H1 (cell line): ENCODE results near the gene SUPT20HL1. TPM values are rescaled to one million over a fixed set of nuclear protein-coding genes. Genes with fewer than 3 reads are reported as not detected.

Experiments
- CTCF ChIA-PET: fragments of 300-600 bp; sonication (Branson Sonifier 250); formaldehyde crosslinking; loops from one replicate; lab custom pipeline; 2021; ENCODE audit not compliant: partially characterized antibody; lab: Charles Lee
- POLR2A ChIA-PET: fragments of 300-600 bp; sonication (Branson Sonifier 250); formaldehyde crosslinking; loops from one replicate; lab custom pipeline; 2021; ENCODE audit warnings: inconsistent platforms; ENCODE audit not compliant: partially characterized antibody; lab: Charles Lee
- DNase-seq, 2 experiments: peaks; one replicate each; pipeline versions ENCODE4 v3.0.0 to v3.0.0-alpha.2; 2010 to 2022; ENCODE audit warnings: low spot score in 2 of 2, low read depth in 1 of 2, mixed read lengths in 1 of 2
- FAIRE-seq: peaks from 2 replicates; lab custom pipeline; 2011; peaks lifted over from hg19 to GRCh38; lab: Jason Lieb, UNC
- H2AFZ ChIP-seq: 2 replicates; pipeline ENCODE4 v1.8.1; 2012; ENCODE audit warnings: low read length, inconsistent platforms
- H2AK5ac ChIP-seq: 2 replicates; pipeline ENCODE4 v1.6.1; 2013; ENCODE audit warnings: low read depth, low read length
- H2BK120ac ChIP-seq: replicated peaks from 2 replicates; pipeline ENCODE3; 2013; ENCODE audit warnings: low read depth, low read length, inconsistent platforms
- H2BK12ac ChIP-seq: 2 replicates; pipeline ENCODE4 v1.6.1; 2013; ENCODE audit warnings: low read depth, low read length
- H2BK15ac ChIP-seq: 2 replicates; pipeline ENCODE4 v1.6.1; 2013; ENCODE audit warnings: low read length
- H2BK20ac ChIP-seq: 2 replicates; pipeline ENCODE4 v1.6.1; 2013; ENCODE audit warnings: low read length
- H2BK5ac ChIP-seq: 2 replicates; pipeline ENCODE4 v1.6.1; 2013; ENCODE audit warnings: low read depth, low read length
- H3K14ac ChIP-seq: 2 replicates; pipeline ENCODE4 v1.6.1; 2013; ENCODE audit warnings: inconsistent platforms; ENCODE audit not compliant: insufficient read length
- H3K18ac ChIP-seq: 2 replicates; pipeline ENCODE4 v1.6.1; 2013; ENCODE audit warnings: low read length; ENCODE audit errors: extremely low read depth
- H3K23ac ChIP-seq: 2 replicates; pipeline ENCODE4 v1.6.1; 2013; ENCODE audit warnings: inconsistent platforms; ENCODE audit not compliant: insufficient read length
- H3K23me2 ChIP-seq: 2 replicates; pipeline ENCODE4 v1.6.1; 2013; ENCODE audit warnings: low read depth, low read length
- H3K27ac ChIP-seq: 2 replicates; pipeline ENCODE4 v1.6.1; 2011; ENCODE audit warnings: low read depth, low read length, inconsistent platforms
- H3K27me3 ChIP-seq, 4 experiments: replicated peaks in 1 of 4; 1 replicate in 1 of 4; 2 replicates in 3 of 4; pipeline versions ENCODE4 v1.6.1 to v1.8.1; 2011 to 2013; ENCODE audit warnings: low read length in 3 of 4, mild to moderate bottlenecking in 3 of 4, inconsistent platforms in 2 of 4, mixed read lengths in 2 of 4, moderate library complexity in 1 of 4; ENCODE audit not compliant: control insufficient read depth in 3 of 4, insufficient read depth in 3 of 4; ENCODE audit errors: extremely low read depth in 1 of 4
- H3K36me3 ChIP-seq, 4 experiments: 2 replicates each; pipeline versions ENCODE4 v1.6.1 to v1.8.1; 2011 to 2013; ENCODE audit warnings: mild to moderate bottlenecking in 4 of 4, low read length in 3 of 4, moderate library complexity in 2 of 4, control low read depth in 1 of 4, inconsistent platforms in 1 of 4; ENCODE audit not compliant: insufficient read depth in 4 of 4, control insufficient read depth in 2 of 4
- H3K4ac ChIP-seq: replicated peaks from 2 replicates; pipeline ENCODE3; 2013; ENCODE audit warnings: low read length, low read depth, mixed read lengths, inconsistent platforms; ENCODE audit not compliant: insufficient read length
- H3K4me1 ChIP-seq, 4 experiments: replicated peaks in 1 of 4; 1 replicate in 1 of 4; 2 replicates in 3 of 4; pipeline versions ENCODE4 v1.6.1 to v1.8.1; 2011 to 2013; ENCODE audit warnings: low read length in 3 of 4, inconsistent platforms in 2 of 4, mixed read lengths in 1 of 4; ENCODE audit not compliant: insufficient read depth in 4 of 4, control insufficient read depth in 3 of 4
- H3K4me2 ChIP-seq, 2 experiments: 2 replicates each; pipeline versions ENCODE4 v1.6.1 to v1.8.1; 2011 to 2013; ENCODE audit warnings: low read depth in 2 of 2, low read length in 2 of 2, control low read depth in 1 of 2, inconsistent platforms in 1 of 2, mild to moderate bottlenecking in 1 of 2; ENCODE audit not compliant: insufficient read depth in 1 of 2
- H3K4me3 ChIP-seq, 4 experiments: fragments of 200-600, 300-600 bp in 1 of 4; sonication (generic), shearing (Covaris generic), sonication (Bioruptor Twin) in 1 of 4; 2 replicates each; pipeline versions ENCODE4 v1.5.1 to v1.8.1; 2011 to 2016; ENCODE audit warnings: low read length in 4 of 4, low read depth in 3 of 4, control low read depth in 2 of 4, inconsistent platforms in 2 of 4, mild to moderate bottlenecking in 2 of 4, mixed read lengths in 1 of 4, moderate library complexity in 1 of 4; ENCODE audit not compliant: insufficient read depth in 2 of 4; ENCODE audit errors: extremely low read depth in 1 of 4
- H3K56ac ChIP-seq: replicated peaks from 2 replicates; pipeline ENCODE3; 2013; ENCODE audit warnings: low read depth, mild to moderate bottlenecking, mixed read lengths, low read length, inconsistent platforms; ENCODE audit not compliant: insufficient read length
- H3K79me1 ChIP-seq: 2 replicates; pipeline ENCODE4 v1.6.1; 2013; ENCODE audit warnings: low read depth, low read length, control low read depth
- H3K79me2 ChIP-seq, 2 experiments: 2 replicates each; pipeline versions ENCODE4 v1.6.1 to v1.8.1; 2012 to 2013; ENCODE audit warnings: low read length in 2 of 2, mild to moderate bottlenecking in 2 of 2, inconsistent platforms in 1 of 2; ENCODE audit not compliant: insufficient read depth in 2 of 2, control insufficient read depth in 1 of 2
- H3K9ac ChIP-seq, 4 experiments: replicated peaks in 1 of 4; 1 replicate in 1 of 4; 2 replicates in 3 of 4; pipeline versions ENCODE4 v1.6.1 to v1.8.1; 2011 to 2013; ENCODE audit warnings: low read depth in 3 of 4, low read length in 3 of 4, control low read depth in 2 of 4, mild to moderate bottlenecking in 2 of 4, moderate library complexity in 2 of 4, inconsistent platforms in 1 of 4; ENCODE audit errors: extremely low read depth in 1 of 4
- H3K9me3 ChIP-seq, 2 experiments: 2 replicates each; pipeline versions ENCODE4 v1.6.1 to v1.8.1; 2012 to 2013; ENCODE audit warnings: mild to moderate bottlenecking in 2 of 2, moderate library complexity in 2 of 2, control low read depth in 1 of 2, inconsistent platforms in 1 of 2, low read depth in 1 of 2, low read length in 1 of 2, mixed read lengths in 1 of 2; ENCODE audit not compliant: insufficient read depth in 2 of 2
- H4K20me1 ChIP-seq, 2 experiments: replicated peaks in 1 of 2; 2 replicates each; pipeline versions ENCODE3 to v1.8.1; 2011 to 2013; ENCODE audit warnings: inconsistent platforms in 2 of 2, low read length in 2 of 2, mild to moderate bottlenecking in 1 of 2; ENCODE audit not compliant: insufficient read depth in 2 of 2, control insufficient read depth in 1 of 2
- H4K5ac ChIP-seq: 2 replicates; pipeline ENCODE4 v1.6.1; 2013; ENCODE audit warnings: low read length, low read depth, mixed read lengths, inconsistent platforms; ENCODE audit not compliant: insufficient read length
- H4K8ac ChIP-seq: 2 replicates; pipeline ENCODE4 v1.8.0; 2013; ENCODE audit warnings: mild to moderate bottlenecking, moderate library complexity, low read length, inconsistent platforms; ENCODE audit not compliant: insufficient read depth; ENCODE audit errors: extremely low read depth
- H4K91ac ChIP-seq: replicated peaks from 2 replicates; pipeline ENCODE3; 2013; ENCODE audit warnings: low read length, mixed read lengths, inconsistent platforms; ENCODE audit not compliant: insufficient read length
- CTCF ChIP-seq, 3 experiments: IDR thresholded peaks; 1 replicate in 2 of 3; 2 replicates in 1 of 3; pipeline versions ENCODE4 v1.5.1 to v1.6.1; 2011; ENCODE audit warnings: low read length in 3 of 3, mild to moderate bottlenecking in 3 of 3, inconsistent platforms in 2 of 3, low read depth in 1 of 3, moderate library complexity in 1 of 3; ENCODE audit not compliant: insufficient read depth in 1 of 3; ENCODE audit errors: control extremely low read depth in 1 of 3
- EP300 ChIP-seq, 2 experiments: IDR thresholded peaks; 1 replicate in 1 of 2; 2 replicates in 1 of 2; pipeline ENCODE4 v1.6.1; 2011 to 2012; ENCODE audit warnings: low read depth in 2 of 2, low read length in 2 of 2, mild to moderate bottlenecking in 2 of 2, borderline replicate concordance in 1 of 2, inconsistent platforms in 1 of 2, moderate library complexity in 1 of 2
- GABPA ChIP-seq: IDR thresholded peaks from 2 replicates; pipeline ENCODE4 v1.6.1; 2011; ENCODE audit warnings: mild to moderate bottlenecking, low read length, moderate library complexity, borderline replicate concordance; ENCODE audit not compliant: insufficient read depth
- POU5F1 ChIP-seq: IDR thresholded peaks from 2 replicates; pipeline ENCODE4 v1.6.1; 2011; ENCODE audit warnings: low read depth, mild to moderate bottlenecking, low read length, moderate library complexity
- SIX5 ChIP-seq: IDR thresholded peaks from 2 replicates; pipeline ENCODE4 v1.6.1; 2011; ENCODE audit warnings: mild to moderate bottlenecking, low read depth, low read length
- SP4 ChIP-seq: IDR thresholded peaks from 2 replicates; pipeline ENCODE4 v1.6.1; 2012; ENCODE audit warnings: low read length, inconsistent platforms
- polyA plus RNA-seq, 7 experiments: library from polyadenylated mRNA; depleted of rRNA in 3 of 7; stranded (reverse) in 5 of 7; unstranded in 2 of 7; fragments of >200 nt in 5 of 7; fragments of 200-250 nt in 2 of 7; gene quantifications; 1 replicate in 5 of 7; 2 replicates in 1 of 7; 4 replicates in 1 of 7; pipeline versions ENCODE4 v1.2.1 to v1.2.3, GENCODE V29; 2011 to 2013; ENCODE audit warnings: missing spikeins in 2 of 7, mixed read lengths in 2 of 7
- total RNA-seq: library from RNA; stranded (reverse); fragmentation: NEBNext Ultra II Directional; extraction: Animal tissue kit (Norgen Biotek cat#: 25700); gene quantifications from 2 replicates; pipeline ENCODE4 v1.2.1, GENCODE V29; 2021

Gene SUPT20HL1
- total and polyA plus RNA-seq, 2 of the 8 experiments (the other 6 are each of a cell fraction or from before 2014, with no cell fraction given): not detected

DNA sequence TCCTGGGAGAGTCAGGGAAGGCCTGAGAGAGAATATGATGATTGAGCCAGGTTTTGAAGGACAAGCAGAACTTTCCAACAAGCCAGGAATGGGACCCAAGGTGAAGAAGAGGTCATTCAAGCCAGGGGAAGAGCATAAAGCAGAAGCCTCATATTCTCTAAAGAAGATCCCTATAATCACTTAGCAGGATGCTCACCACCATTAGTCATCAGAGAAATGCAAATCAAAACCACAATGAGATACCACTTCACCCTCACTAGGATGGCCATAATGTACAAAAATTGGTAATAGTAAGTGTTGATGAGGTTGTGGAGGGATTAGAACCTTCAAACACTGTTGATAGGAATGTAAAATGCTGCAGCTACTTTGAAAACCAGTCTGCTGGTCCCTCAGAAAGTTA lies 20.5 kb upstream of the SUPT20HL1 start:
- H4K5ac ChIP-seq: no peak overlapping the region
- FAIRE-seq (no peak), DNase-seq (no peak)
- no peak overlapping the region for H3K18ac ChIP-seq
- no peaks in the 10 kb centered on the region for H3K79me2 ChIP-seq
- no peak overlapping the region for H2BK12ac ChIP-seq
- no peak for TF ChIP-seq EP300 (IDR thresholded peaks at IDR 0.05; ENCODE audit: borderline replicate concordance in 1 of 2, low read depth in 2 of 2, low read length in 2 of 2)
- TF ChIP-seq CTCF (IDR thresholded peaks at IDR 0.05; ENCODE audit: control extremely low read depth in 1 of 3, insufficient read depth in 1 of 3, low read depth in 1 of 3, low read length in 3 of 3): no peak
- TF ChIP-seq POU5F1: no peak
- no peak for TF ChIP-seq GABPA
- TF ChIP-seq SP4: no peak
- no peak for TF ChIP-seq SIX5
- no peak overlapping the region for H3K23ac ChIP-seq
- H3K9ac ChIP-seq: no peak overlapping the region
- no peak overlapping the region for H4K8ac ChIP-seq
- H2BK120ac ChIP-seq: no peak overlapping the region
- no peak overlapping the region for H2AFZ ChIP-seq
- H3K36me3 ChIP-seq: no peaks in the 10 kb centered on the region
- H3K27ac ChIP-seq: no peak overlapping the region
- ChIA-PET POLR2A (no interaction called here), CTCF (no interaction called here)
- no peaks in the 10 kb centered on the region for H3K27me3 ChIP-seq
- H3K4me2 ChIP-seq: no peak overlapping the region
- H2AK5ac ChIP-seq: no peak overlapping the region
- no peaks in the 10 kb centered on the region for H3K4me1 ChIP-seq
- no peak overlapping the region for H3K4ac ChIP-seq
- H3K4me3 ChIP-seq: no peak overlapping the region
- H3K23me2 ChIP-seq: no peaks in the 10 kb centered on the region
- no peak overlapping the region for H3K14ac ChIP-seq
- no peaks in the 10 kb centered on the region for H3K79me1 ChIP-seq
- H2BK20ac ChIP-seq: no peak overlapping the region
- H3K9me3 ChIP-seq: no peaks in the 10 kb centered on the region
- H2BK5ac ChIP-seq: no peak overlapping the region
- no peaks in the 10 kb centered on the region for H4K20me1 ChIP-seq
- no peak overlapping the region for H4K91ac ChIP-seq
- no peak overlapping the region for H2BK15ac ChIP-seq
- no peak overlapping the region for H3K56ac ChIP-seq
